Peyer's patch (tissue), 4 donors: Measurements from ENCODE around the gene ETS2. TPM values are rescaled to one million over a fixed set of nuclear protein-coding genes. Genes with fewer than 3 reads are reported as not detected.

Source experiments
- DNase-seq, 3 donors: peaks; one replicate each; pipeline ENCODE4 v3.0.0-alpha.2; 2017 to 2019
- H3K27ac ChIP-seq, 4 donors: fragments of 200-600 bp; sonication (generic); one replicate each; pipeline ENCODE4 v1.5.1; 2016 to 2019
- H3K27me3 ChIP-seq, 2 donors: fragments of 200-600 bp; sonication (generic); one replicate each; pipeline ENCODE4 v1.5.1; 2019
- H3K36me3 ChIP-seq, 3 donors: fragments of 200-600 bp; sonication (generic); one replicate each; pipeline ENCODE4 v1.5.1; 2016 to 2019
- H3K4me1 ChIP-seq, 4 donors: fragments of 200-600 bp; sonication (generic); one replicate each; pipeline ENCODE4 v1.5.1; 2016 to 2019
- H3K4me3 ChIP-seq, 4 donors: fragments of 200-600 bp; sonication (generic); 1 replicate in 3 of 4; 2 replicates in 1 of 4; pipeline ENCODE4 v1.5.1; 2016 to 2019; ENCODE audit warnings: mild to moderate bottlenecking in 1 of 4
- H3K9me3 ChIP-seq, 4 donors: fragments of 200-600 bp; sonication (generic); one replicate each; pipeline ENCODE4 v1.5.1; 2016 to 2019; ENCODE audit warnings: mild to moderate bottlenecking in 1 of 4
- CTCF ChIP-seq, 6 experiments: fragments of 450-650 bp in 4 of 6; fragments of 200-600 bp in 2 of 6; sonication (generic) in 1 of 6; IDR thresholded peaks; one replicate each; pipeline ENCODE4 v1.5.1; 2017 to 2019; ENCODE audit warnings: antibody characterized with exemption in 6 of 6, mild to moderate bottlenecking in 3 of 6, moderate library complexity in 1 of 6
- POLR2A ChIP-seq, 2 donors: fragments of 450-650 bp; IDR thresholded peaks; one replicate each; pipeline ENCODE4 v1.5.1; 2017; ENCODE audit warnings: antibody characterized with exemption in 2 of 2, mild to moderate bottlenecking in 2 of 2, moderate library complexity in 2 of 2
- total RNA-seq, 4 donors: library from RNA; depleted of rRNA; stranded (reverse); fragments of >200 nt; gene quantifications; one replicate each; pipeline ENCODE4 v1.1.0, GENCODE V29; 2016

The ETS2 gene
- total RNA-seq, 4 donors from 2014 or later: 127 to 186 (median 147) TPM

DNA sequence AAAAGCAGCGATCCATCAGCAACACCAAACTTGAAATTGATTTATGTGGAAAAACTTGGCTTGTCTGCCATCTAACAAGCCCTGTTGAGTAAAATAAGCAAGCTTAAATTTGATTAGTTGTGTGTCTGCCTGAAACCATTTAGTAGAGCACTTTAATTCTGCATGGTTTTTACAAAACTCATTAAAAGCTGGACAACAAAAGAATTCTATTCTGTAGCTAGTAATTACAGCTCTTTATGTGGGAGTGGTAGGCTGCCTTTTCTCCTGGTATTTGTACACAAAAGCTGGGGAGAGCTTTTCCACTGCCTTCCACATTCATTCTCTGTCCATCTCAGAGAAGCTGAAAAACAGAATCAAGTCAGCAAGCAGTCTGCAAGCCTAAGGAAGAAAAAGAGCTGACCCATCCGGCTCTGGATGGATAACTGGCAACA lies 1.7 kb downstream of the ETS2 start:
- Histone ChIP-seq H3K9me3 (no peaks in the 10 kb centered on the region), H3K36me3 (peaks cover 0 to 37% (median 0%) of the 10 kb centered on the region in 3 donors), H3K4me1 (peaks cover 0 to 20% (median 3%) of the 10 kb centered on the region in 4 donors), H3K4me3 (peak overlapping the region; percentile 86 to 98 (median 88)), H3K27me3 (no peaks in the 10 kb centered on the region), H3K27ac (peak overlapping the region; percentile 85 to 98 (median 97))
- DNase-seq: no peak
- TF ChIP-seq POLR2A (IDR thresholded peaks at IDR 0.05) (no peak), CTCF (IDR thresholded peaks at IDR 0.05) (no peak)

- Histone ChIP-seq H3K27ac (peak overlapping the region; percentile 85 to 98 (median 97)), H3K9me3 (no peaks in the 10 kb centered on the region), H3K4me3 (peak overlapping the region; percentile 86 to 98 (median 88)), H3K27me3 (no peaks in the 10 kb centered on the region), H3K4me1 (peaks cover 0 to 26% (median 3%) of the 10 kb centered on the region in 4 donors), H3K36me3 (peaks cover 0 to 43% (median 0%) of the 10 kb centered on the region in 3 donors)
- TF ChIP-seq POLR2A (IDR thresholded peaks at IDR 0.05) (peak in 1 of 2 donors; percentile 35), CTCF (IDR thresholded peaks at IDR 0.05) (no peak)
- DNase-seq: no peak
Observed at GRCh38 chr21:38807986-38808385, 2.3 kb downstream of the ETS2 start.

- Histone ChIP-seq H3K9me3 (no peaks in the 10 kb centered on the region), H3K4me1 (peaks cover 0 to 39% (median 3%) of the 10 kb centered on the region in 4 donors), H3K36me3 (peaks cover 0 to 56% (median 0%) of the 10 kb centered on the region in 3 donors), H3K27ac (peak overlapping the region; percentile 85 to 98 (median 97)), H3K4me3 (peak overlapping the region in 2 of 4 donors; percentile 87 to 98), H3K27me3 (no peaks in the 10 kb centered on the region)
- no peak for DNase-seq
- TF ChIP-seq POLR2A (IDR thresholded peaks at IDR 0.05) (peak; percentile 10 to 18), CTCF (IDR thresholded peaks at IDR 0.05) (no peak)
Observed at GRCh38 chr21:38809198-38809878, 3.6 kb downstream of the ETS2 start.

DNA sequence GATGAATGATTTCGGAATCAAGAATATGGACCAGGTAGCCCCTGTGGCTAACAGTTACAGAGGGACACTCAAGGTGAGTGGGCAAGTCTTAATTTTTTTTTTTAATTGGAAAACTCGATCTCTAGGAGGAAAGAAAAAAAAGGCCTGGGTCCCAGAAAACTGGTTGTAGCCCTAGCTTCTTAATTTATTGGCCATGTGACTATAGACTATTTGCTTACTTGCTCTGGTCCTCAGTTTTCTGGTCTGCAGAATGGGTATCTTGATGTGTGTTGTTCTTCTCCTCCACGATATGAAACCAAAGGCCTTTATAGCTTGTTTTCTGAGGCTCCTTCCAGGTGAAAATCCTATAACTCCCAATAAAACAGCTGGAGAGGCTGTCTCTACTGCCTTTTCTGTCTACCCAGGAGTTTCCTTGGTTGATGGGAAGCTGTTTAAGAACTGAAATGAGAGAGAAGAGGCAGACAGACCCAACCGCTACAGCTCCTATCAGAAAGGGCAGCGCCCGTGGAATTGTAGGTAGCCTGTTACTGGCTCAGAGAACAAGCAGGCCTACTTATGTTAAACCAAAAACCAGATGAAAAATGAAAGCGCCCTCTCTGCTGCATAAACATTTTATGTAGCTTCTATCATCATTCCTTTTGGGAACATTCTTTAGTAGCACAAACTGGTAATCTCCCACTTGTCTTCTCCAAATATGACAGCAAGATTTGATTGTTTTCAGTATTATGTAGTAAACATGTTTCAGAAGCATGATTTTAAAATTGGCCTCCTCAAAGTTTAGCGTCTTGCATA lies 4.5 kb downstream of the ETS2 start:
- peak overlapping the region; percentile 29 to 98 (median 97) for H3K27ac ChIP-seq
- TF ChIP-seq CTCF (IDR thresholded peaks at IDR 0.05) (no peak), POLR2A (IDR thresholded peaks at IDR 0.05) (no peak)
- no peaks in the 10 kb centered on the region for H3K9me3 ChIP-seq
- peaks cover 0 to 45% (median under 1%) of the 10 kb centered on the region in 4 donors for H3K4me1 ChIP-seq
- H3K36me3 ChIP-seq: peaks cover 0 to 65% (median 0%) of the 10 kb centered on the region in 3 donors
- DNase-seq: no peak
- peak overlapping the region in 2 of 4 donors; percentile 87 to 98 for H3K4me3 ChIP-seq
- no peaks in the 10 kb centered on the region for H3K27me3 ChIP-seq

- Histone ChIP-seq H3K4me1 (peaks cover 0 to 45% (median 2%) of the 10 kb centered on the region in 4 donors), H3K27me3 (no peaks in the 10 kb centered on the region), H3K27ac (peak overlapping the region in 3 of 4 donors; percentile 89 to 98 (median 96)), H3K9me3 (no peaks in the 10 kb centered on the region), H3K36me3 (peaks cover 0 to 70% (median 0%) of the 10 kb centered on the region in 3 donors), H3K4me3 (peak overlapping the region in 2 of 4 donors; percentile 26 to 87)
- no peak for TF ChIP-seq POLR2A (IDR thresholded peaks at IDR 0.05)
- no peak for DNase-seq
Observed at GRCh38 chr21:38810826-38811164, 5.1 kb downstream of the ETS2 start.
